ENCODE results near the gene PTPN4. TPM values are rescaled to one million over a fixed set of nuclear protein-coding genes. Genes with fewer than 3 reads are reported as not detected.

The PTPN4 gene
- total and polyA plus RNA-seq, 8 donors, result 22.0 to 48.4 (median 28.9) TPM

DNA sequence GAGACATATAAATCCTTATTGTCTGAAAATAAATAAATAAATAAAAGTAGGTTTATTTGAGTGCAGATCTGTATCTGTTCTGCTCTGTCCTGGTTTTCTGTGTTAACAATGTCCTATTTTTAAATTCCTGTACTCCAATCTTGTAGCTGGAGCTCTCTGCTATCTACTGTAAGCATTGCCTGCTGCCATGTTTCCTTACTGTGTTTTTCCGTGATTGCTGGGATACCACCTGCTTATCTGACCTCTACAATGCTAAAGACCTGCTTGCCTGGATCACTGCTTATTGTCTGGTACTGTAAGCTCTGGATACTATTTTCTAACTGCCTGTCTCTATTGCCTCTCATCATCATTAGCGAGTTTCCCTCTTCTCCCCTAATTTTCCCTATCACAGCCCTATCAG lies 11.6 kb downstream of the PTPN4 start:
- H3K27ac ChIP-seq, result no peak overlapping the region
- no peaks in the 10 kb centered on the region for H3K9me3 ChIP-seq
- ATAC-seq (no peak), DNase-seq (no peak)
- no peaks in the 10 kb centered on the region for H3K36me3 ChIP-seq
- no peak overlapping the region for H3K4me3 ChIP-seq
- no peaks in the 10 kb centered on the region for H3K4me1 ChIP-seq
- intact Hi-C loops (cut with DNase I), result no loop called here
- no peaks in the 10 kb centered on the region for H3K27me3 ChIP-seq
- TF ChIP-seq CTCF (IDR thresholded peaks at IDR 0.05), result no peak

DNA sequence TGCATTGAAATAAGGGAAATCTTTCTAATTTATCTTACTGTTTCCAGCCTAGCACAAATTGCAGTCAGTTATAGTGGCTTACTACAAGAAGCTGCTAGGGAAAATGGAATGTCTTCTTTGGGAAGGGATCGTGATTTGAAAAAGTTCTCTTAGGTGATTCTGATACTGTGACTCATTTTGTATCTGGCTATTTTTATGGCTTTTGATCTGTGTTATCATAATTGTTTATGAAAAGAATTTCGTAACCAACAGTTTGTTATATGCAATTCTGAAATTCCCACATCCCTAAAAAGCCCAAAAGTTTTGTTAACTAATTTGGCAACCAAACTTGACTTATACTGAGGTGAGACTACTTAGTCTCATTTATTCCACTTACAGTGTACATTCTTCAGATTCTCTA lies 12.4 kb downstream of the PTPN4 start:
- Histone ChIP-seq H3K4me1 (no peaks in the 10 kb centered on the region), H3K27me3 (no peaks in the 10 kb centered on the region), H3K4me3 (no peak overlapping the region), H3K36me3 (no peaks in the 10 kb centered on the region), H3K27ac (no peak overlapping the region), H3K9me3 (no peaks in the 10 kb centered on the region)
- TF ChIP-seq CTCF (IDR thresholded peaks at IDR 0.05), result no peak
- intact Hi-C loops (cut with DNase I), result no loop called here
- ATAC-seq (no peak), DNase-seq (no peak)

DNA sequence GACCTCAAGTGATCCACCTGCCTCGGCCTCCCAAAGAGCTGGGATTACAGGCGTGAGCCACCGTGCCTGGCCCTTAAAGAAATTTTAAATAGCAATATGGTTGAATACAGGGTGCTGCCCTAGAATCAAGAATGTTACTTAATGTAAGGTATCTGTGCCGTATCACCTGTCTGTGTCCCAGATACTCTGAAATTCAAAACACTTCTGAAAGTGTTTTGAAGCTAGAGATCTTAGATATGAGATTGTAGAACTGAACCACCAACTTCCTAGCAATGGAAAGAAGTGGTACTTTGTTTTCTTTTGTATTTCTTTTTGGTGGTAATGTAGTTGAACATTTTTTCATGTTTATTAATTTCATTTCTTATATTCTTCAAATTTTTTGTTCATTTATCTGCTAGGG lies 13.0 kb downstream of the PTPN4 start:
- no peak for TF ChIP-seq CTCF (IDR thresholded peaks at IDR 0.05)
- intact Hi-C loops (cut with DNase I), result no loop called here

DNA sequence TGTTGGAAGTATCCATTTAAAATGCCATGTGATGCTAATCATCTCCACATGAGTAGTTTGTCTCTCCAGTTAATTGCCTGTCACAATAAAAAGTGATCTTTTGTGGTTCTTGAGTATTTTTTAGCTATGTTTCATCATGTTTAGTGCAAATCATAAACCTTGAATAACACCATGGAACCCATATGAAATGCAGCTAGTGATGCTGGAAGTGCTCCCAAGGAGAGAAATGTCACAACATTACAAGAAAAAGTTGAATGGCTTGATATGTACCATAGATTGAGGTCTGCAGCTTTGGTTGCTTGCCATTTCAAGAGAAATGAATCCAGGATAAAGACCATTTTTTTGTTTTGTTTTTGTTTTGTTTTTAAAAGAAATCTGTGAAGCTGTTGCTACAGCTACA lies 14.3 kb downstream of the PTPN4 start:
- H3K4me3 ChIP-seq, result no peak overlapping the region
- no peaks in the 10 kb centered on the region for H3K4me1 ChIP-seq
- intact Hi-C loops (cut with DNase I), result no loop called here
- H3K36me3 ChIP-seq, result no peaks in the 10 kb centered on the region
- H3K9me3 ChIP-seq, result no peaks in the 10 kb centered on the region
- ATAC-seq (no peak), DNase-seq (no peak)
- no peak for TF ChIP-seq CTCF (IDR thresholded peaks at IDR 0.05)
- H3K27ac ChIP-seq, result no peak overlapping the region
- H3K27me3 ChIP-seq, result no peaks in the 10 kb centered on the region

More for the DNA sequence above, 13.0 kb downstream of the PTPN4 start:
- no peak for DNase-seq
- no peaks in the 10 kb centered on the region for H3K4me1 ChIP-seq
- H3K27ac ChIP-seq, result no peak overlapping the region
- no peaks in the 10 kb centered on the region for H3K9me3 ChIP-seq
- H3K36me3 ChIP-seq, result no peaks in the 10 kb centered on the region
- no peak for ATAC-seq
- no peak overlapping the region for H3K4me3 ChIP-seq
- H3K27me3 ChIP-seq, result no peaks in the 10 kb centered on the region

DNA sequence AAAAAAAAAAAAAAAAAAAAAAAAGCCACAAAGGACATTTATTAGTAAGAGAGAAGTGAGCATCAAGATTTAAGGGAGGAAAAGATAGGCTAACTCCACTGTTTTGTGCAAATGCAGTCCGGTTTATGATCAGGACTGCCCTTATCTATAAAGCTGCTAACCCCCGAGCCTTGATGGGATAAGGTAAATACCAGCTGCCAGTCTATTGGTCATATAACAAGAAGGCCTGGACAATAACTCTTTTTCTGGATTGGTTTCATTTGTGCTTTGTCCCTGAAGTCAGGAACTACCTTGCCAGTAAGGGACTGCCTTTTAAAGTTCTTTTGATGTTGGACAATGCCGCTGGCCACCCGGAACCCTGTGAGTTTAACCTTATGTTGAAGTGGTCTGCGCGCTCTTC lies 15.4 kb downstream of the PTPN4 start:
- DNase-seq (no peak), ATAC-seq (no peak)
- no peak for TF ChIP-seq CTCF (IDR thresholded peaks at IDR 0.05)
- H3K9me3 ChIP-seq, result no peaks in the 10 kb centered on the region
- no peak overlapping the region for H3K27ac ChIP-seq
- no peaks in the 10 kb centered on the region for H3K36me3 ChIP-seq
- no peaks in the 10 kb centered on the region for H3K27me3 ChIP-seq
- intact Hi-C loops (cut with DNase I), result no loop called here
- H3K4me1 ChIP-seq, result no peaks in the 10 kb centered on the region
- no peak overlapping the region for H3K4me3 ChIP-seq

Data from left lung (tissue), 10 donors.